ENCODE data around the gene PLAAT4.
"Not testable (repeated sequence)": the region's sequence is repeated elsewhere in the genome, so short reads cannot be mapped to it uniquely, and the experiment has no call there.

Gene PLAAT4

DNA sequence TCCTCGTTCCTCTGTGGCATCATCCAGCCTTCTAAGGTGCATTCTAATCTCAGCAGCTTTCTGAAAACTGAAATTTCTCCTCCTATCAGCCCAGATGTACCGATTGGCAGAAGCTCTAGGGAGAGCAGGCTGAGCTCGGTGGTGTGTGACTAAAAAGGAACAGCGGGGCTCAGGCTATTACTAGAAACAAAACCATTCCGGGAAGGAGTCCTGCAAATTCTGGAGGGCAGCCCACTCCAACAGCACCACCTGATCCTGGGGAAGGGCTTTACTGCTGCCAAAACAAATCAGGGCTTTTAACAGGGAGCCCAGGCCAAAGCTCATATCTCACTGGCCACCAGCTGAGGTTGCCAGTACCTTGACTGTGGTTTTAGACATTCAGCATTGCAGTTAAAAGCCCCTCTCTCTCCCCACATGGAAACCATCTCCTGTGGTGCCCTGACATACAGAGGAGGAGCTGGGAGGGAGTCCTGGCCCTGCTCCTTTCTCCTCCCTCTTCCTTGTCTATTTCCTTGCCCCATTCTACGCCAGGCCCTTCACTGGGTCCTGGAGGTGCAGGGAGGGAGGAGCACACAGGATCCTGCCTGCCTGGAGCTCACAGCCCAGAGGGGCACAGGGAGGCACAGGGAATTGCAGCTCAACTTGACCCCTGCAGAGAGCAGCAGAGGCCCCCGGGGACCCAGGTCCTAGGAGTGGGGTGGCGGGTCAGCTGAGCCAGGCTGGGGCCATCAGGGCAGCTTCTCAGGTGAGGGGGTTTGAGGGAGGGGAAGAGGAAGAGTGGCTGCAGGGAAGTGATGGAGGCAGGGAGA lies 889 bp downstream of the PLAAT4 start:
- peak; percentile 83 for DNase-seq (ENCODE audit: low read depth)
- H3K4me3 ChIP-seq (replicated peaks; ENCODE audit: low read depth, low read length): peak overlapping the region; percentile 48
- TF ChIP-seq, protein P1, sequence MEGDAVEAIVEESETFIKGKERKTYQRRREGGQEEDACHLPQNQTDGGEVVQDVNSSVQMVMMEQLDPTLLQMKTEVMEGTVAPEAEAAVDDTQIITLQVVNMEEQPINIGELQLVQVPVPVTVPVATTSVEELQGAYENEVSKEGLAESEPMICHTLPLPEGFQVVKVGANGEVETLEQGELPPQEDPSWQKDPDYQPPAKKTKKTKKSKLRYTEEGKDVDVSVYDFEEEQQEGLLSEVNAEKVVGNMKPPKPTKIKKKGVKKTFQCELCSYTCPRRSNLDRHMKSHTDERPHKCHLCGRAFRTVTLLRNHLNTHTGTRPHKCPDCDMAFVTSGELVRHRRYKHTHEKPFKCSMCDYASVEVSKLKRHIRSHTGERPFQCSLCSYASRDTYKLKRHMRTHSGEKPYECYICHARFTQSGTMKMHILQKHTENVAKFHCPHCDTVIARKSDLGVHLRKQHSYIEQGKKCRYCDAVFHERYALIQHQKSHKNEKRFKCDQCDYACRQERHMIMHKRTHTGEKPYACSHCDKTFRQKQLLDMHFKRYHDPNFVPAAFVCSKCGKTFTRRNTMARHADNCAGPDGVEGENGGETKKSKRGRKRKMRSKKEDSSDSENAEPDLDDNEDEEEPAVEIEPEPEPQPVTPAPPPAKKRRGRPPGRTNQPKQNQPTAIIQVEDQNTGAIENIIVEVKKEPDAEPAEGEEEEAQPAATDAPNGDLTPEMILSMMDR (IDR thresholded peaks at IDR 0.05; ENCODE audit: low read length, missing control alignments): no peak

DNA sequence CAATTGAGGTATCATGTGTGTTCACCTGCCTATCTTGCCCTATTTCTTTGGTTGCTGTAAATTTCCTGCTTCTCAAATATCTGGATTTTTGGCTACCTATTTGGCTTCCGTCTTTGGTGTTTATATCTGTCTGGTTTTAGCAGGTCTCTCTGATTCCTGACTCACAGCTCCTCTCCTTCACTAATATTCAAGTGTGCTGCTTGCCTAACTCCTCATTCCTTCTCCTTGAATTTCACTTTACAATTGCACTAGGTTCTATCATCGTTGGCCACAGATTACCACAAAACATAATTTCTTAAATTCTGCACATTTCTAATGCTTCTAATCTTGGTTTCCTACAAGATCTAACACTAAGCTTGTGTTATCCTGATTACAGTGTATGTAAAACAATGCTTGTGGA lies 5.9 kb downstream of the PLAAT4 start:
- not testable (repeated sequence) for DNase-seq (ENCODE audit: low read depth); H3K4me3 ChIP-seq (replicated peaks; ENCODE audit: low read depth, low read length)

DNA sequence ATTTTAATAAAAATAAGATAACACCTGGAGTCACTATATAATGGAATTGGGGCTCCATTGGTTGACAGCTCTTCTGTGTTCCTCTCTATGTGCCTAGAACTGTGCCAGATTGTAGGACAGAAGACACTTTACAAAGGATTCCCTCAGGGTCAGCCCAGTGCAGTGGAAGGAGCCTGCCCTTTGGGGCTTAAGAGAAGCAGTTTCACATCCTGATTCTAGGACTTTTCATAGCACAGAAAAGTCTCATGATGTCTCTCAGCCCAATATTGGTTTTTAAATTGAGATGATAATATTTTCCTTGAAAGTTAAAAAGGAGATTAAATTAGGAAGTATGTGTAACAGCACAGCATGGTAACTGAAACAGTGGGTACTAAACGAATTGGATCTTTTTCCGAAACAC lies 7.1 kb downstream of the PLAAT4 start:
- no peak overlapping the region for H3K4me3 ChIP-seq (replicated peaks; ENCODE audit: low read depth, low read length)
- TF ChIP-seq, protein P1 (IDR thresholded peaks at IDR 0.05; ENCODE audit: low read length, missing control alignments): no peak
- no peak for DNase-seq (ENCODE audit: low read depth)

DNA sequence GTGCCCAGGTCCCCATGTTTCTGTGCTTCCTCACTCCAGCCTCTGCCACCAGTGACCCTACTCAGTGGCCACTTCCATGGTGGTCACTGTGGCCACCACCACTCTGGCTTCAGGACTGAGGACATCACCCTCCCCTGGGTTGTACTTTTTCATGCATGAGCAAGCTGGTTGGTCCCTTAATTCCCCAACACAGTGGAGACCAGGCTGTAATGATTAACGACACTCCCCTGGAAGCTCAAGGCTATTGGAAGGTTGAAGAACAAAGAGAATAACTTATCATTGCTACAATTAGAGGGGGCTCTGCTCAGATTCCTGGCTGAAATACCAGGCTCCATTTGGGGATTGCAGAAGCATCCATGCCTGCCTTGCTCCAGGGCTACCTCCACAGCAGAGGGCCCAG lies 10.5 kb downstream of the PLAAT4 start:
- TF ChIP-seq, protein P1 (IDR thresholded peaks at IDR 0.05; ENCODE audit: low read length, missing control alignments): no peak
- H3K4me3 ChIP-seq (replicated peaks; ENCODE audit: low read depth, low read length): no peak overlapping the region
- no peak for DNase-seq (ENCODE audit: low read depth)

DNA sequence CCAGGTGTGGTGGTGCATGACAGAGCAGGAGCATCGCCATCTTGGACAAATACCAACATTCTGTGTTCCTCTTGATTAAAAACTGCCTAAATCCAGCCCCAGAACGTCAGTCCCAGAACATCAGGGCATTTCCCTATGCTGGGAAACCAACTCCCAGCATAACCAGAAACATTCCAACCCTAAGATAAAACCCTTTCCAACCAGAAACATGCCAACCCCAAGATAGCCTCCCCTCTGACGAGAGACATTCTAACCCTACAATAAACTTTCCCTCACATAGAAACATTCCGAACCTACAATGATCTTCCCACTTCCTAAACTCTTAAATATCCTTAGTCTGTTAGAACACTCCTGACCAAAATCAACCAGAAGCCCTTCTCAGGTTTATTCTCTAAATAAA lies 11.6 kb downstream of the PLAAT4 start:
- TF ChIP-seq, protein P1 (IDR thresholded peaks at IDR 0.05; ENCODE audit: low read length, missing control alignments): no peak
- H3K4me3 ChIP-seq (replicated peaks; ENCODE audit: low read depth, low read length): no peak overlapping the region
- peak; percentile 54 for DNase-seq (ENCODE audit: low read depth)

DNA sequence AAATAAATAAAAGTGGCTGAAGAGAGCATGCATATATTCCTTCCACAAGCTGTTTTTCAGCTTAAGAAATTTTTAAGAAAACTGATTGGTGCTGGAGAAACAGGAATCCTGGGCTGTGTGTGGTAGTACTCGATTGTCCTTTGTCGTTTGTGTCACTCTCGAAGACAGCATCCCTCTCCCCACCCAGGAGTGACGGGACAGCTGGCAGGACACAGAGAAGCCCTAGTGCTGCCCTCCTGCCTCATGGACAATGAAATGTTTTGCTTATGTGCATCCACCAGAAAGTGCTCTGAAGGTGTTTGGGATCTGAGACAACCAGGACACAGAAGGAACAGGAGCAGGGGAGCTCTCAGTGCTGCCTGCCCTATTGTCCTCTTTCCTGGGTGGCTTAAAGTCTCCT lies 12.8 kb downstream of the PLAAT4 start:
- DNase-seq (ENCODE audit: low read depth): no peak
- H3K4me3 ChIP-seq (replicated peaks; ENCODE audit: low read depth, low read length): no peak overlapping the region
- TF ChIP-seq, protein P1 (IDR thresholded peaks at IDR 0.05; ENCODE audit: low read length, missing control alignments): no peak

DNA sequence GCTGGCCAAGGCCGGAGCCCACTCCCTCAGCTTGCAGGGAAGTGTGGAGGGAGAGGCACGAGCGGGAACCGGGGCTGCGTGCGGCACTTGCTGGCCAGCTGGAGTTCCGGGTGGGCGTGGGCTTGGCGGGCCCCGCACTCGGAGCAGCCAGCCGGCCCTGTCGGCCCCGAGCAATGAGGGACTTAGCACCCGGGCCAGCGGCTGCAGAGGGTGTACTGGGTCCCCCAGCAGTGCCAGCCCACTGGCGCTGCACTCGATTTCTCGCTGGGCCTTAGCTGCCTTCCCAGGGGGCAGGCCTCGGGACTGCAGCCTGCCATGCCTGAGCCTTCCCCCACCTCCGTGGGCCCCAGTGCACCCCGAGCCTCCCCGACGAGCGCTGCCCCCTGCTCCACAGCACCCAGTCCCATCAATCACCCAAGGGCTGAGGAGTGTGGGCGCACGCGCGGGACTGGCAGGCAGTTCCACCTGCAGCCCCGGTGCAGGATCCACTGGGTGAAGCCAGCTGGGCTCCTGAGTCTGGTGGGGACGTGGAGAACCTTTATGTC lies 13.6 kb downstream of the PLAAT4 start:
- DNase-seq (ENCODE audit: low read depth); H3K4me3 ChIP-seq (replicated peaks; ENCODE audit: low read depth, low read length): not testable (repeated sequence)
